B cell (primary cell): ENCODE data around the gene TOMM22.

Source experiments
- CTCF ChIP-seq: fragments of 200-600 bp; IDR thresholded peaks from one replicate; pipeline ENCODE4 v1.8.0; 2022; ENCODE audit warnings: antibody characterized with exemption, mild to moderate bottlenecking
- EZH2 ChIP-seq: IDR thresholded peaks from 2 replicates; pipeline ENCODE4 v1.6.1; 2012; ENCODE audit warnings: borderline replicate concordance, low read depth, mild to moderate bottlenecking, moderate library complexity, low read length; ENCODE audit not compliant: insufficient read depth, poor library complexity, severe bottlenecking

GRCh38 chr22:38685761-38686160 lies 4.0 kb downstream of the TOMM22 start:
- TF ChIP-seq CTCF (no peak), EZH2 (no peak)
